Daoy (cell line): Measurements from ENCODE around the gene TMEM186. TPM values are rescaled to one million over a fixed set of nuclear protein-coding genes. Genes with fewer than 3 reads are reported as not detected.
A peak's percentile ranks its signal among the peaks of the same experiment; 100 is the strongest.
"Not testable (repeated sequence)": the region's sequence is repeated elsewhere in the genome, so short reads cannot be mapped to it uniquely, and the experiment has no call there.

Experiments
- DNase-seq: peaks from one replicate; pipeline ENCODE4 v3.0.0-alpha.2; 2015; ENCODE audit warnings: low read depth
- total RNA-seq: library from RNA; depleted of rRNA; stranded (reverse); fragments of >200 nt; shearing (Covaris generic); gene quantifications from 2 replicates; pipeline ENCODE4 v1.2.3, GENCODE V29; 2014; rRNA removed

Gene TMEM186, protein sequence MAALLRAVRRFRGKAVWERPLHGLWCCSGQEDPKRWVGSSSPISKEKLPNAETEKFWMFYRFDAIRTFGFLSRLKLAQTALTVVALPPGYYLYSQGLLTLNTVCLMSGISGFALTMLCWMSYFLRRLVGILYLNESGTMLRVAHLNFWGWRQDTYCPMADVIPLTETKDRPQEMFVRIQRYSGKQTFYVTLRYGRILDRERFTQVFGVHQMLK
- total RNA-seq = 6.7 and 9.1 TPM in 2 replicates

DNA sequence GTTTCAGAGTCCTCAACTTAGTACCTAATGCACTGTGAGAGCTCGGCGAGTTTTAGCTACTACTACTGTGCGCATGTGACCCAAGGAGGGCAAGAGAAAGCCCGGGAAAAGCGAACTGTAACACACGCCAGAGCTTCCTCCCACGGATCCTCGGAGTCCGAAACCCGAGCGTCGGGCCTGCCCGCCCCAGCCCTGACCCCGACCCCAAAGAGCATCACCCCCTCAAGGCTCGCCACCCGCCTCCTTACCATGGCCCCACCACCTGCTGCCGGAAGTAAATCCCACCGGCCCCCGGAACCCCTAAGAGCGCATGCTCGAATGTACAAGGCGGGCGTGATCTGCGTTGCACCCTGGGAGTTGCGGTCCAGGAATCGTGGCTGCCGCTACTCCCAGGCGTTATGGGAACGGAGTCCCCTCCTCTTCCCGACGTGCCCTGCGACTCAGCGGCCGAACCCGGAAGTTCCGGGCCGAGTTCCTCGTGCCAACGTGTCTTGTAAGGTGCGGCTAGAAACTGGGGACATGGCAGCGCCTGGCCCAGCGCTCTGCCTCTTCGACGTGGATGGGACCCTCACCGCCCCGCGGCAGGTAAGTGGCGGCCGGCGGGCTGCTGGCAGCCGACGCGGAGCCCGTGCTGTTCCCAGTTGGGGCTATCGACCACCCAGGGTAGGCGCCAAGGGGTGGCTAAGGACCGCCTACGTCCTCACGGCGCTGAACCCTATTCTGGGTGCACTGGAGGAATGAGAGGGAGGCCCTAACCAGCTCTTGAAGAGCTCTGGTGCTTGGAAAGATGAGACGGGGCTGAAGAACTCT, at the start of gene TMEM186, which contains the start of gene PMM2:
Gene TMEM186 (minus strand): TSS at position 276 of the 810 bp plus-strand sequence. CDS start 25 bp downstream, at position 251.
Gene PMM2 (plus strand): TSS at position 476 of the 810 bp plus-strand sequence. CDS start 44 bp downstream, at position 520.
- peak; percentile 97 for DNase-seq

DNA sequence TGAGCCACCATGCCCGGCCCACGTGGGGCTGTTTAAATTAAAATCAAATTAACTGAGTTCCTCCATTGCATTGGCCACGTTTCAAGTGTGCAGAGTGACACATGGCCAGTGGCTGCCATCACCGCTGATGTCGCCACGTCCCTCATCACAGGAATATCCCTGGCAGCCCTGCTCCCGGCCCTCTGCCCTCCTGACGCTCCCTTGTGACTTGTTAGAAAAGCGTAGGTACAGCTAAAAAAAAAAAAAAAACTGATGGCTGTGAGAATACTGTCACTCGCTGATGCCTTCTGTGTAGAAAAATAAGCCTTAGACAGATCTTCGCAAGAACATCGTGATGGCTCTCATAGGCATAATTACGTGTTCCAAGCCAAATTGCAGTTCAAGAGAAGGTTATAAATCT, 49.7 kb upstream of the TMEM186 start:
- DNase-seq = no peak

DNA sequence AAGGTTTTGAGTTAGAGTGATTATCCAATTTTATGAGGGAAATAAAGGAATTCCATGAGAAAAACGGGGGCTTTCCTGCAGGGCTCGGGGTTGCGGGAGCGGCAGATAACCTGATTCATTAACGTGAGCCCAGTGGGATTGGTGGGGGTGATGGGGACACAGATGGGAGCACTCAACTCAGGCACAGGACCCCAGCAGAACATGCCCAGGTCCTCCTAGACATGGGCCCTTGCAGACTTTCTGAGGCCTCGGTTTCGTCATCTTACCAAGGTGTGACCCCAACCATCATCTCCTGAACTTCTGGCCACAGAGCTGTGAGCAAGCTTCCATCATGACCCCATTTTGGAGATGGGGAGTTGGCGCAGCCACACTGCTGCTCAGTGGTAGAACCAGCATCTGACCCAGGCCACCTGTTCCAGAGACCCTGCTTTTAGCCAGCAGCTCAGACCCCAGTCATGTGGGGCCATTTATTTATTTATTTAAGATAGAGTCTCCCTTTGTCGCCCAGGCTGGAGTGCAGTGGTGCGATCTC, 49.0 kb upstream of the TMEM186 start:
- no peak for DNase-seq

DNA sequence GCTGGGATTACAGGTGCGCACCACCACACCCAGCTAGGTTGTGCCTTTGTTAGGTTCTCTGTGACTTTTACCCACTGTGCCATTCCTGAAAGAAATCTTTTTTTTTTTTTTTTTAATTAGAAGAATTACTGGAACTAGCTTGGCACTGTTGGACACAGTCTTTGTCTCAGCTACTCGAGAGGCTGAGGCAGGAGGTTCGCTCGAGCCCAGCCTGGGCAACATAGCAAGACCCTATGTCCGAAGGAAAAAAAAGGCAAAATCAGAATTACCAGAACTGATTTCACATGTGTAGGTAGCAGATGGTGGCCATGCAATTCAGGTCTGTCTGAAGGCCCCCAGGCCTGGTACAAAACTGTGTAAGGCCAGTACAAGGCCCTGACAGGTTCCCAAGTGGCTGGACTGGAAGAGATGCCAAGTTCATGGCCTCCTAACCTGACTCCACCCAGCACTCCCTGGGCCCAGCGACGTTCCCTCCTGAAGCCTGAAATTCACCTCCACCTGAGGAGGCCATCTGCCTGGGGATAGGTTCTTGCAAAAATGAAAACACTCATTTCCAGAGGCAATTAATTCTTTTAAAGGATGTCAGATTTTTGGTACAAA, 48.4 kb upstream of the TMEM186 start:
- no peak for DNase-seq

DNA sequence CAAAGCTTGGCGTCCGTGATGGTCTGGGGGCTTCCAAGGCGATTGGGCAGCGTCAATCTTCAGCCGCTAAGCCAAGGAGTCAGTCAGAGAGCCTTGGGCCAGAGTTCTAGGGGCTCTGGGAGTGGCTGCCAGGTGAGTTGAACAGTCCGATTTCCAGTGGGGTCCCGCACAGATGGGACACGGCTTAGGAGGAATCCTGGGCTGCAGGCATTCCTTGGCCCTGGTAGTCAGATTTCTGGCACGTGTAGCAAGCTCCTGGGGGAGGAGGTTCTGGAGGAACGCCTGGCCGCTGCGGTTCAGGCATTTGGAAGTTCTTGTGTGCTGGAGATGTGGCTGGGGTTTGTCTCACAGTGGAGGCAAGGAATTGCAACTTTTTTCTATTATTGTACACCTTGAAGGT, 45.9 kb upstream of the TMEM186 start:
- DNase-seq = not testable (repeated sequence)

DNA sequence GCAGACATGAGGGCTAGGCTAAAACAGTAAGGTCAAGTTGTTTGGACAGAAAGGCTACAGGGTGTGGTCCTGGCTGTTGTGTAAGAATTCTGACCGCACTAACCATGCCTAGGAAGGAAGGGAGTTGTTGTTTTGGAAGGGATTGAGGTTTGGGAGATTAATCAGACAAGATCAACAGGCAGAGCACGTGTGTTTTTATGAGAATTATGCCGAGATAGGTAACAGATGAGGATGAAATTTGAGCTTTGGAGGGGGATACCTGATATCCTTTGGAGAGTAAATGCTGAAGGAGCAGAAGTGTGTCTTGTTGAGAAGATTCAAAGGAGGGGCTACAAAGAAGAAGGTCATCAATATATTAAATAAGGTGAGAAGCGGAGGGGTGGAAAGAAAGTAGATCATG, 44.6 kb upstream of the TMEM186 start:
- not testable (repeated sequence) for DNase-seq

DNA sequence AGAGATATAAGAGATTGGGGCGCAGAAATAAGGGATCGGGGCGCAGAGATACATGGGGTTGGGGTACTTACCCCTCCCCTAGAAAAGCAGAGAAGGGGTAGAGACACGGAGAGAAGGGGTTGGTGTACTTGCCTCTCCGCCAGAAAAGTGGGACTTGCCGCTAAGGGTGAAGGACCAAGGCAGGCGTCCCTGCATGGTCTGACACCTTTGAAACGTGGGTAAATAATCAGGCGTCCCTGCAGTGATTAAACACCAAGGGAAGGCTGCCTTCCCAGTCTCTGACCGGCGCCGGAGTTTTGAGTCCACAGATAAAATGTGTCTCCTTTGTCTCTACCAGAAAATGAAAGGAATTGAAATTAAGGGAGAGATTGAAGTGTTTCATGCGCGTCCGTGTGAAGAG, 40.2 kb upstream of the TMEM186 start:
- DNase-seq = not testable (repeated sequence)

DNA sequence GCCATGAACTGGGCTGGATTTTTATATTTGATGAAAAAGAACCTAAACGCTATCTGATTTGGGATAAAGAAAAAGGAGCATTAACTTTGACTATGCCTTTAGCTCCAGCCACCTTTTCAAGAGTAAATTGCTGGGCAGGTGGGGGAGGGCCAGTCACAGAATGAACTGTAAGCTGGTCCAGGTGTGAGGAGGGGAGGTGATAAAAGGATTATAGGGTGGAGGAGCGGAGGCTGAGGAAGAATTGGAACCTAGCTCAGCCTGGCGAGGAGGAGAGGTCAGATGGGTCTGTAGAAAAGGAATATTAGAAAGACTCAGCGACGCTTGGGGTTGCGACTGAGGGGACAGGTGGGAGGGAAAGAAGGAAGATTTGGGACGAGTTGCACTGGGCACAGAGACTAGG, 39.4 kb upstream of the TMEM186 start:
- not testable (repeated sequence) for DNase-seq

DNA sequence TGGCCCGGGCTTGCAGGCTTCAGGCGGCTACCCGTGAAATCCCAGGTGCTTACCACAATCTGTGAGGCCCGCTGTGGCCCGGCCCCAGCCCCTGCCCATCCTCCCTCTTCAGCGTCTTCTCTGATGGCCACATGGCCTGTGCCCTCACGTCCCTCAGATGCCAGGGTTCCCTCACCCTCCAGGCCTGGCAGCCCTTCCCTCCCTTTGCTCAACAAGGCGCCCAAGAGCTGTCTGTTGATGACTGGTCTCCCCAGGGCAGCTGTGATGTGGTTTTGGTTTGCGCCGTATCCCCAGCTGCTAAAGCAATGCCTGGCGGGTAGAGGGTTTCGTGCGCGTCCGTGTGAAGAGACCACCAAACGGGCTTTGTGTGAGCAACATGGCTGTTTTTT, 35.3 kb upstream of the TMEM186 start:
- DNase-seq = no peak

DNA sequence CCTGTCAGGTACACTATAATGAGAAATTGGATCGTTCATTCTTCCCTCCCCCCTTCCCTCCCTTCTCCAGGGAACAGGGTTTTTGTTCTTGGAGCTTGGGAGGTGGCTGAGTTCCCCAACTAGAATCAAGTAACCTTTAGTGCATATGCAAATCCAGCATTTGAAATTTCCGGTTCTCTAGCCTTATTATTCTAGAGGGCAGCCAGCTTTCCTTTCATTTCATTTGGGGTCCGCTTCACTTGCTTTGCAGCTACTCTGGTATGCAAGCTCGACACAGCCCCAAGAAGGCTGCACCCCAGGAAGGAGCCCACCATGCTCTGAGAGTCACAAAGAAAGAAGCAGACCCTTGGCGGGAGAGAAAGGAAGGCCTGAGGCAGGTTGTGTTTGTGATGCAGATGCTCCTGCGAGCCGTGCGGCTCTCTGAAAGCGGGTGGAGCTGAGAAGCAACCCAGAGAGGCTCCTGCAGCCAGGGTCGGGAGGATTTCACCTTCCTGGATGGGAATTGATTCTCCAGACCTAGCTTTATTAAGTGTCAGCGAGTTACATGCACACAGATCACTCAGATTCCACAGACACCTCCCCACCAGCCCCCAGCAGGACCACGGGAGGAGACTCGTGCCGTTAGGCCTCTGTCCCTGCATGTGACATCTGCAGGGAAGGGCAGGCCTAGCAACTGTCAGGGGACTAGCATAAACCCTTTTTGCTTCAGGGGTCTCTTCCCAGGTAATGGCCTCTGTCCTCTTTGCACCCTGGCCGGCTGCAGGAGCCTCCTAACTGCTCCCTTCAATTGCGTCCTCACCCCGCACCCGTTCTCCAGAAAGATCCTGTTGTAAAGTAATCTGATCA, 34.7 kb upstream of the TMEM186 start:
- no peak for DNase-seq

DNA sequence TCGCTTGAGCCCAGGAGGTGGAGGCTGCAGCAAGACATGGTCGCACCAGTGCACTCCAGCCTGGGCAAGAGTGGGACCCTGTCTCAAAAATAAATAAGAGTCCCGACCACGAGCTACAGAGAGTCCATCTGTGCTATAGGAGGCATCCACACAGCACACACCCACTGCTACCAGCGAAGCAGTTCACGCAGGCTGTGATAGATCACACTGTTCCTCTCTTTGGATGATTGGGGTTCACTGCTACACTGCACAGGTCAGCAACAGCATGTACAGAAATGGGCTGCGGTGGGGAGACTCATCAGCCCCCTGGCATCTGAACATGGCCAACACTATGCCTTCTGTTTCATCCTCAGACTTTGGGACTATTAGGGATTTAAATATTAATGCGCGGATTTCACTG, 34.0 kb upstream of the TMEM186 start:
- no peak for DNase-seq

DNA sequence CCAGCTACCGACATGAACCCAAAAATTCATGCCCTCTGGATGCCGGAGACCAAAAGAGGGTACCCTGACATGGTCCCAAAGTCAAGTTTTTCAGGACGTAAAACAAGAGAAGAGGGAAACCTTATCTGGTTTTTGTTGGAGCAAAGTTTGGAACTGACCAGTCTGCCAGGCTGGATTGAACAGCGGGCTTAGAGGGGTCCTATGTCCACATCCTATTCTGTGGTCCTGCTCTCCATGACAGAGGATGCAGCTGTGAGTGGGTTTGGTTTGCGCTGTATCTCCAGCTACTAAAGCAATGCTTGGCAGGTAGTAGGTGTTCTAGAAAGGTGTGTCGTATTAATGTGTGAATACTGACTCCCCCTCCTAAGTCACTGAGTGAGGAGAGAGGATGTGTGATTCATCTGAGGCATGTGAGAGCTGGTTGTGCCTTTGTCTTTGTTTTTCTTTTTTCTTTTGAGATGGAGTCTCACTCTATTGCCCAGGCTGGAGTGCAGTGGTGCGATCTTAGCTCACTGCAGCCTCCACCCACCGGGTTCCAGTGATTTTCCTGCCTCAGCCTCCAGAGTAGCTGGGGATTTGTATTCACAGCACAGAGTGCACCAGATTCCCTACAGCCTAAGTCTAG, 31.2 kb upstream of the TMEM186 start:
- no peak for DNase-seq

DNA sequence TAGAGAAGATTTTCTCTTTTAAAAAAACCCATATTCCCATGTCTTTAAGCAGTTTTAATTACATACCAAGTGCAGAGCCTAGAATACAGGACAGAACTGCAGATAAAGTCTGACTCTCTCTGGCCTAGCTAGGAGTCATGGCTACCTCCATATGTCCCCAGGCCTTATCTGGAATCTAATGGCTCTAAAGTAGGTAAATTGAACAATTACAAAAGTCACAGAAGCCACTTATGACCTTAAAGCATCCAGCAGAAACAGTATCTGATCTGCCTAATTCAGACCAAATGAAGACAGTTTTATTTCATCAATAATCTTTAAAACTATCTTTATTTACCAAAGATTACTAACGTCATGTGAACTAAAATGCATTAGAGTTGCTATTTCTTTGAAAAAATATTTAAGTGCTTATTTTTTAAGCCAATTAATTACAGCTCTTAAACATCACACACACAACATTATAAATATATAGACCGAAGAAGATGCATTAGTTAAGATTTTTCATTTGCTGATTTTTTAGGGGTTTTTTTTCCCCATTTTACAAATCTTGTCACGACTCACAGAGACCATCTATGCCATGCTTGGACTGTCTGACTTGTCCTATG, 28.9 kb upstream of the TMEM186 start:
- DNase-seq = no peak

DNA sequence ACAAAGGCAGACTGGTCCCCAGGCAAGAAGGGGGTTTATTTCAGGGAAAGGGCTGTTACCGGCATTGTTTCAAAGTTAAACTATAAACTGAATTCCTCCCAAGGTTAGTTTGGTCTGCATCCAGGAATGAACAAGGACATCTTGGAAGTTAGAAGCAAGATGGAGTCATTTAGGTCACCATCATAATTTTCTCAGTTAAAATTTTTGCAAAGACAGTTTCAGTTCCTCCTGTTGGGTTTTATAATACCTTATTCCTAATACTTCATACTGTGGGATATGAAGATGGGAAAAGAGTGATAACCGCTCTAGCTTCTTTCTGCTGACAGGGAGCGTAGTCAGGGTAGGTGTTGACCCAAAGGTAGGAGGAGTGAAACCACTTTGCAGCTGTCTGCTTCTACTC, 25.0 kb upstream of the TMEM186 start:
- DNase-seq = no peak

DNA sequence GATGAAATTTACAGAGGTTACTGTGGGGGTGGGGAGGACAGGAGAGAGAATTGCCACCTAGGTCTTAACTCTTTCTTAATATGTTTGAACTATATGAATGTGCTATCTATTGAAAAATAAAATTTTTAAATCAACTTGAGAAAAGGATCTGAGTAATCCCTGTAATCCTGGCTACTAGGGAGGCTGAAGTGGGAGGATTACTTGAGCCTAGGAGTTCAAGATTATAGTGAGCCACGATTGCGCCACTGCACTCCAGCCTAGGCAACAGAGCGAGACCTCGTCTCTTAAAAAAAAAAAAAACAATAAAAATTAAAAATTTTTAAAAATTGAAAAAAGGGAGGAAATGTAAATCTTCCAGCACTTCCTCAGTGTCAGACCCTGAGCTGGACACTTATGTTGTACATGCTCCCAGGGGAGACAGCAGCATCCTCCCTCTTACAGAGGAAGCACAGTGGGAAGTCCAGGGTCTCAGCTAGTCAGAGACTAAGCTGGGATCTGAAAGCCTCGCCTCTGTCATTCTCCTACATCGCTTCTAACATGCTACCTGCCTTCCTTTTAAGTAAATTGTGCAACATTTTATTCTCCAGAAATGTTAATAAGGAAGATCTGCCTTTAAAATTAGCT, 22.1 kb upstream of the TMEM186 start:
- DNase-seq = no peak

DNA sequence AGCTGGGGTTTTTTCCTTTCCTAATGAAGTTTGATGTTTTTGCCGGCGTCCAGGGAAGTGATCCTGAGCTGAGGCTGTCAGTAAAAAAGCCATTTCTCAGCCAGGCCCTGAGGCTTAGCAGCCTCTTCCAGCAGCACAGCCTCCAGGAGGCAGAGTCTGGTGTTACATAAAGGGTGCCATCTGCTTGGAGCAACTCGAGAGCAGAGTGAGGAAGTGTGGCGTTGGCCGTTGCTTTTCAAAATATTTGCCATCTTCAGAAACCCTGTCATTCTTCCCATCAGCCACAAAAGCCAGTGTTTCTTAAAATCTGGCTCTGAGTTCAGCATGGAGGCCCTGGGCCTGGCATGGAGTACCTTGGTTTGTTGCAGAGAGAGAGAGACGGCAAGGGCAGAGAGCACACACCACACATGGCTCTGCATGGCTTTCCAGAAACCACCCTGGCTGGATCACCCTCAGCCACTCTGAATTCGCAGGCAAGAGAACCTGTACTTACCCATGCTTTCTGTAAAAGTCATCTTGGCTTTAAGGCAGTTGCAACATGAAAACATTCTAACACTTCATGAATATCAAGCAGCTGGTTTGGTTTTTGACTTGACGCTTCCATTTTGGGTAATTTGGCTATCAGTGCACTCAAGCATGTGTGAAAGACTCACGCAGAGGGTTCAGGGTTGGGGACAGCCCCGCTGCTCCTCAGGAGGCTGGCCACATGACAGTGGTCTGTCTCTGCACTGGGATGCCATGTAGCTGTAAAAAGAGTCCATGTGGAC, 21.2 kb upstream of the TMEM186 start:
- DNase-seq = no peak

DNA sequence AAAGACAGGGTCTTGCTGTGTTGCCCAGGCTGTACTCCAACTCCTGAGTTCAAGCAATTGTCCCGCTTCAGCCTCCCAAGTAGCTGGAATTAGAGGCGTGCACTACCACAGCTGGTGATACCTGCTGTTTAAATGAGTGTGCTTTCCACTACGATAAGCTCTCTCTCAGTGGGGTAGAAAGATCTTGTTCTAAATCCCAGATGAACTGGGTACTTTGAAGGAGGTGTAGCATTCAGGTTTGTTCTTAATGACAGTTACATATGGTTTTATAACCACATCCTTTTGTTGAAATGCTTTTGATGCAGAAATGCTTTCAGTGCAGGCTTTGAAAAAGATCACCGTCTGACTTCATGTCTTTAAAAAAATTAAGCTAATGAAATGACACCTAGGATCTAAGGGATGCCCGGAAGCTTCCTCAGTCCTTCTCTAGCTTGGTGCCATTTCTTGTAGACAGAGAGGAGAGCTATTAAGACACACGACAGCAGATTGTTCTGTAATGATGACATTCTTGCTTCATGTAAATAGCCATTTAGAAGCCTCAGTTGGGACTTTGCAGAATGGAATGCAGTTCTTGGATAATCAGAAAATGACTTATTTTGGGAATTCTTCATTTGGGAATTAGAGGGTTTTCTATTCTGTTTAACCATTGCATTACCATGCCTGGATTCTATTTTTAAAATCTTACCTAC, 19.7 kb upstream of the TMEM186 start:
- DNase-seq = no peak

DNA sequence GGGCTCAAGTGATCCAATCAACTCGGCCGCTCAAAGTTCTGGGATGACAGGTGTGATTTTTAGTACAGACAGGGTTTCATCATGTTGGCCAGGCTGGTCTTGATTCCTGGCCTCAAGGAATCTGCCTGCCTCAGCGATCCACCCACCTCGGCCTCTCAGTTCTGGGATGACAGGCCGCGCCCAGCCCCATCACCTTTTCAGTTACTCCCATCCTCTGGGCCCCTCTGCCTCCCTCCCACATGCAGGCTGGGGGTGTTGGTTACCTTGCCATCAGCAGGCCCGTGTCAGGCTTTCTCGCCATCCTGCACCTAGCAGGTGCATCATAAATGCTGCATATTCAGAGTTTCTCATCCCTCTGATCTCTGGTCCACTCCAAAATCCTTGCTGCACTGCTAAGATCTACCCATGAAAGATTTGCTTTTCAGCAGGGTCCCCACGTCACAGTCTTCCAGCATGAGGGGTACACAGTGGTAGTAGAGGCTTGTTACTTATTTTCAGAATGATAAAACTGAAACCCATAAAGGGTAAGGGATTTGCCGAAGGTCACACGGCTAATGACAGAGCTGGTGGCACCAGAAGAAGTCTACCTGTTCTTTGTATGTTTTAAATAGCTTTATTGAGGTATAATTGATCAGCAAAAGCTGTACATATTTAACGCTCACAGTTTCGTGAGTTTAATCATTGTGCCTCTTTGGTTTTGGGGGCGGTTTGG, 16.8 kb upstream of the TMEM186 start:
- no peak for DNase-seq
